Measurements from ENCODE around the gene APEX1. TPM values are rescaled to one million over a fixed set of nuclear protein-coding genes. Genes with fewer than 3 reads are reported as not detected.
A peak's percentile ranks its signal among the peaks of the same experiment; 100 is the strongest.

The APEX1 gene
- total RNA-seq, 1 experiment from 2014 or later = 176 TPM

DNA sequence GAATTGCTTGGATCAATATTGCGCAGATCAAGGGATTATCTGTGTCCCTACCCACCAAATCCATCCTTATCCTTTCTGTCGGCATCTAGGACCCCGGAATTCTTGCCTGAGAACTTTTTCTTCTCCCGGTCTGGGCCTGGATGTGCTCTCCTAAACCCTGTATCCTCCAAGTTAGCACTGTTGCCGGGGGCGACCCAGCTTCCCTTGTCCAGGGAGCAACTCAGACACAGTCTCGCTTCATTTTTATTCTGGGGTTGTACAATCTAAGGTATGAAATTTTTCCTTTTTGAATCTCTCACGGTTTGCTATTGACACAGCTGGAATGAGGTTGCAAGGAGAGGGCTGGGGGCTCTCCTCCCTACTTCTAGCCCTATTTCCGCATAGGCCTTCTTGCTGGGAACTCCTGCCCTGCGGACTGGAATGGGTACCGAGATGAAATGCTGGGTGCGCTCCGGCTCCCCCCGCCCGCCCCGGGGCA, 13.8 kb downstream of the APEX1 start:
- peak overlapping the region; percentile 90 for H3K27ac Mint-ChIP-seq (ENCODE audit: unreplicated experiment)
- Histone ChIP-seq H3K36me3 (ENCODE audit: control insufficient read depth, insufficient read depth, low read length) (no peaks in the 10 kb centered on the region), H3K27me3 (replicated peaks; ENCODE audit: control insufficient read depth, insufficient read depth, low read length) (no peaks in the 10 kb centered on the region), H3K4me3 (ENCODE audit: low read depth, low read length) (peak overlapping the region; percentile 90), H3K9me3 (no peaks in the 10 kb centered on the region), H3K4me1 (peaks cover 9% of the 10 kb centered on the region)
- H3K9me3 Mint-ChIP-seq (ENCODE audit: unreplicated experiment) = no peaks in the 10 kb centered on the region
- peaks cover 43% of the 10 kb centered on the region for H3K36me3 Mint-ChIP-seq (ENCODE audit: insufficient read depth, unreplicated experiment)
- ChIA-PET CTCF (interaction anchor here (1.0 kb wide), 1 partner anchor 126 kb away, joined by 3 read pairs; the partner anchor contains the start of gene PARP2), POLR2A (interaction anchor here (0.7 to 2.9 kb wide), 3 partner anchors 7 to 17 kb away, joined by 3 to 33 read pairs (median 16); partner anchors contain the start of genes APEX1, OSGEP and PIP4P1)
- no peak for DNase-seq
- H3K4me1 Mint-ChIP-seq (ENCODE audit: low read depth, unreplicated experiment) = peaks cover 21% of the 10 kb centered on the region
- intact Hi-C loops (cut with micrococcal nuclease; ENCODE audit: unreplicated experiment) = loop anchor here (1.0 to 2.0 kb wide), 3 partner anchors 8 to 56 kb away; partner anchors contain the start of genes PIP4P1 and TEP1
- H3K4me3 Mint-ChIP-seq (ENCODE audit: unreplicated experiment) = peak overlapping the region; percentile 83
- H3K27me3 Mint-ChIP-seq (ENCODE audit: insufficient read depth, unreplicated experiment) = no peaks in the 10 kb centered on the region
- BruUV-seq (replicated peaks) = no TSS peak
- TF ChIP-seq, protein P1, sequence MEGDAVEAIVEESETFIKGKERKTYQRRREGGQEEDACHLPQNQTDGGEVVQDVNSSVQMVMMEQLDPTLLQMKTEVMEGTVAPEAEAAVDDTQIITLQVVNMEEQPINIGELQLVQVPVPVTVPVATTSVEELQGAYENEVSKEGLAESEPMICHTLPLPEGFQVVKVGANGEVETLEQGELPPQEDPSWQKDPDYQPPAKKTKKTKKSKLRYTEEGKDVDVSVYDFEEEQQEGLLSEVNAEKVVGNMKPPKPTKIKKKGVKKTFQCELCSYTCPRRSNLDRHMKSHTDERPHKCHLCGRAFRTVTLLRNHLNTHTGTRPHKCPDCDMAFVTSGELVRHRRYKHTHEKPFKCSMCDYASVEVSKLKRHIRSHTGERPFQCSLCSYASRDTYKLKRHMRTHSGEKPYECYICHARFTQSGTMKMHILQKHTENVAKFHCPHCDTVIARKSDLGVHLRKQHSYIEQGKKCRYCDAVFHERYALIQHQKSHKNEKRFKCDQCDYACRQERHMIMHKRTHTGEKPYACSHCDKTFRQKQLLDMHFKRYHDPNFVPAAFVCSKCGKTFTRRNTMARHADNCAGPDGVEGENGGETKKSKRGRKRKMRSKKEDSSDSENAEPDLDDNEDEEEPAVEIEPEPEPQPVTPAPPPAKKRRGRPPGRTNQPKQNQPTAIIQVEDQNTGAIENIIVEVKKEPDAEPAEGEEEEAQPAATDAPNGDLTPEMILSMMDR (IDR thresholded peaks at IDR 0.05; ENCODE audit: insufficient read depth in 1 of 2, low read depth in 1 of 2, low read length in 1 of 2, severe bottlenecking in 1 of 2, unreplicated experiment in 1 of 2) = no peak

DNA sequence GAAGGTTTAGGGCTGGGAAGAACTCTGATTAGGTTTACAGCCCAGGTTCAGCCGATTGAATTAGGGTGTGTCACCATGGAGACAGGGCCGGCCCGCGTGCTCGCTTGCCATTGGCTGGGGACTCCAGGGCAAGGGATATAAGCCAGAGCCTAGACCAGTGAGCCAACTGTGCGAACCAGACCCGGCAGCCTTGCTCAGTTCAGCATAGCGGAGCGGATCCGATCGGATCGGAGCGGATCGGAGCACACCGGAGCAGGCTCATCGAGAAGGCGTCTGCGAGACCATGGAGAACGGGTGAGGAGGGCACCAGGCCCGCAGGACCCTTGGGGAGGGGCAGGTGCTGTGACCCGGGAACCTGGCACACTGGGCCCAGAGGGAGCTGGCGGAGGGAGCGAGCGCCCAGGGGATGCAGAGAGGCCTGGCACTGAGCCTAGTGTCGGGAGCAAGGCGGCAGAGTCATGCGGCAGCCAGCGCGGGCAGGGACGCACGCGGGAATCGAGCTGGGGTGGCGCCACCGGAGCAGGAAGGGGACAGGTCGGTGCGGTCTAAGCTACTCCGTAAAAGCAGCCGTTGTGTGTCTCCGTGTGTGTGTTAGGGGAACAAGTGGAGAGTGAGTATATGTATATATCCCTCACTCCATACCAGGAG, 14.3 kb downstream of the APEX1 start, which contains the start of gene PNP:
TSS of gene PNP (plus strand) at position 165 of the 648 bp plus-strand sequence. CDS start at position 284, 119 bp downstream.
- Mint-ChIP-seq H3K4me3 (ENCODE audit: unreplicated experiment) (peak within 1 kb of the TSS; percentile 83), H3K4me1 (ENCODE audit: low read depth, unreplicated experiment) (peaks cover 21% of the 10 kb centered on the region), H3K9me3 (ENCODE audit: unreplicated experiment) (no peaks in the 10 kb centered on the region), H3K27ac (ENCODE audit: unreplicated experiment) (peak within 1 kb of the TSS; percentile 90), H3K27me3 (ENCODE audit: insufficient read depth, unreplicated experiment) (no peaks in the 10 kb centered on the region), H3K36me3 (ENCODE audit: insufficient read depth, unreplicated experiment) (peaks cover 49% of the 10 kb centered on the region)
- ChIA-PET CTCF (interaction anchor here (0.6 to 1.3 kb wide), 3 partner anchors 40 to 126 kb away, joined by 3 to 6 read pairs (median 5); partner anchors contain the start of gene PARP2), POLR2A (interaction anchor here (0.5 to 2.9 kb wide), 11 partner anchors 8 to 137 kb away, joined by 3 to 33 read pairs (median 4); partner anchors contain the start of genes APEX1, OSGEP, PARP2 and PIP4P1)
- intact Hi-C loops (cut with micrococcal nuclease; ENCODE audit: unreplicated experiment) = loop anchor here (1.0 to 2.0 kb wide), 3 partner anchors 8 to 56 kb away; partner anchors contain the start of genes PIP4P1 and TEP1
- peaks cover 9% of the 10 kb centered on the region for H3K4me1 ChIP-seq
- H3K4me3 ChIP-seq (ENCODE audit: low read depth, low read length) = peak within 1 kb of the TSS; percentile 90
- H3K36me3 ChIP-seq (ENCODE audit: control insufficient read depth, insufficient read depth, low read length) = no peaks in the 10 kb centered on the region
- no peaks in the 10 kb centered on the region for H3K27me3 ChIP-seq (replicated peaks; ENCODE audit: control insufficient read depth, insufficient read depth, low read length)
- TSS peak; percentile 36 for BruUV-seq (replicated peaks)
- peak; percentile 94 for DNase-seq
- TF ChIP-seq, protein P1 (IDR thresholded peaks at IDR 0.05; ENCODE audit: insufficient read depth in 1 of 2, low read depth in 1 of 2, low read length in 1 of 2, severe bottlenecking in 1 of 2, unreplicated experiment in 1 of 2) = no peak
- H3K9me3 ChIP-seq = no peaks in the 10 kb centered on the region

DNA sequence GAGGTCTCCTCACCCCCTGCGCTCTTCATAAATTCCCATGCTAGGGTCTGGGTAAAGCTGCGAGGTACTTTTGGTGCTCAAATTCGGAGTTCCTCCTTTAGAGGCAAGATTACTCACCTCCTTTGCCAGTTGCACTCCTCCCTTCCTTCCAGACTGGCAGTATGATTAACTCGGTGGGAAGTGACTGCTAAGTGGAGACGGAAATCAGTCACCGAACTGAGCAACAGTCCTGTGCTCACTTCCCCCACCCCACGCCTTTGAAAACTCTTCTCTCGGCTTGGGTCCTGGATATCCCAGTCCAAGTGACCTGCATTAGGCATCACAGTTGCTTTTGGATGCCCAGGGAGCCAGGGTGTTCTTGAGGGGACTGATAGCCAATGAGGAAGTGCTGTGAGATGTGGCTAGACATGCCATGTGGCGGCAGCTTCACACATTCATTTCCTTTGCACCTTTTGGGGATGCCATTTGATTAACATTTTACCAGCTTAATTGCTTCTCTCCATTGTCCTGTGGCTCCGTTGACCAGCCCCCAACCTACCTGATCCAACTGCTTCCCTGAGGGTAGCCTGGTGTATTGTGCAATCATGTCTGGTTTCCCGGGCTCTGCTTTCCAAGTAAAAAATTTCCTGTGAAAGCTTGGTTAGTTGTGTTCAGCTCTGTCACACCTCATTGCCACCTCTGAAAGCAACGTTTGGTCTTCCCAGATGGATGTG, 15.0 kb downstream of the APEX1 start:
- ChIA-PET CTCF (interaction anchor here (0.6 to 1.3 kb wide), 2 partner anchors 40 to 54 kb away, joined by 5 to 6 read pairs; no protein-coding TSS in a partner anchor), POLR2A (interaction anchor here (0.5 to 2.9 kb wide), 11 partner anchors 8 to 138 kb away, joined by 3 to 33 read pairs (median 4); partner anchors contain the start of genes APEX1, OSGEP, PARP2 and PIP4P1)
- intact Hi-C loops (cut with micrococcal nuclease; ENCODE audit: unreplicated experiment) = loop anchor here (1.0 to 2.0 kb wide), 3 partner anchors 9 to 57 kb away; partner anchors contain the start of genes PIP4P1 and TEP1
- Mint-ChIP-seq H3K27me3 (ENCODE audit: insufficient read depth, unreplicated experiment) (no peaks in the 10 kb centered on the region), H3K9me3 (ENCODE audit: unreplicated experiment) (no peaks in the 10 kb centered on the region), H3K4me1 (ENCODE audit: low read depth, unreplicated experiment) (peaks cover 21% of the 10 kb centered on the region), H3K4me3 (ENCODE audit: unreplicated experiment) (peak overlapping the region; percentile 83), H3K36me3 (ENCODE audit: insufficient read depth, unreplicated experiment) (peaks cover 56% of the 10 kb centered on the region), H3K27ac (ENCODE audit: unreplicated experiment) (peak overlapping the region; percentile 90)
- no peaks in the 10 kb centered on the region for H3K27me3 ChIP-seq (replicated peaks; ENCODE audit: control insufficient read depth, insufficient read depth, low read length)
- TF ChIP-seq, protein P1 (IDR thresholded peaks at IDR 0.05; ENCODE audit: insufficient read depth in 1 of 2, low read depth in 1 of 2, low read length in 1 of 2, severe bottlenecking in 1 of 2, unreplicated experiment in 1 of 2) = no peak
- BruUV-seq (replicated peaks) = no TSS peak
- H3K4me3 ChIP-seq (ENCODE audit: low read depth, low read length) = peak overlapping the region; percentile 90
- no peaks in the 10 kb centered on the region for H3K36me3 ChIP-seq (ENCODE audit: control insufficient read depth, insufficient read depth, low read length)
- peak; percentile 42 to 43 for DNase-seq
- no peaks in the 10 kb centered on the region for H3K9me3 ChIP-seq
- H3K4me1 ChIP-seq = peaks cover 9% of the 10 kb centered on the region

Data from Caco-2 (cell line).